Subcutaneous adipose tissue (tissue), 4 donors: ENCODE data around the gene TPRA1. TPM values are rescaled to one million over a fixed set of nuclear protein-coding genes. Genes with fewer than 3 reads are reported as not detected.

Experiments used
- CTCF ChIP-seq: fragments of 450-650 bp; IDR thresholded peaks from one replicate; pipeline ENCODE4 v1.5.1; 2016; ENCODE audit warnings: low read depth, mild to moderate bottlenecking, control low read depth, antibody characterized with exemption, moderate library complexity
- total RNA-seq, 4 donors: library from RNA; depleted of rRNA; stranded (reverse); fragments of >200 nt; gene quantifications; one replicate each; pipeline ENCODE4 v1.1.0, GENCODE V29; 2016

TPRA1 gene
- total RNA-seq, 4 donors from 2014 or later, result 12.2 to 32.3 (median 25.8) TPM

- TF ChIP-seq CTCF, result no peak
Observed at GRCh38 chr3:127632035-127632820, 41.7 kb upstream of the TPRA1 start.

- no peak for TF ChIP-seq CTCF
Observed at GRCh38 chr3:127630811-127631714, 40.5 kb upstream of the TPRA1 start.

GRCh38 chr3:127629467-127630403 is 39.2 kb upstream of the TPRA1 start:
- TF ChIP-seq CTCF, result no peak

GRCh38 chr3:127628788-127629466 is 38.4 kb upstream of the TPRA1 start, which contains the start of gene PODXL2:
Gene PODXL2, plus strand, starts transcription at chr3:127629185. Its CDS starts 35 bp downstream, at chr3:127629220.
- TF ChIP-seq CTCF, result no peak

GRCh38 chr3:127628426-127628787 is 37.9 kb upstream of the TPRA1 start:
- no peak for TF ChIP-seq CTCF

GRCh38 chr3:127625821-127626220 is 35.3 kb upstream of the TPRA1 start:
- no peak for TF ChIP-seq CTCF
